ENCODE measurements around the gene RUNDC1.

Gene RUNDC1

DNA sequence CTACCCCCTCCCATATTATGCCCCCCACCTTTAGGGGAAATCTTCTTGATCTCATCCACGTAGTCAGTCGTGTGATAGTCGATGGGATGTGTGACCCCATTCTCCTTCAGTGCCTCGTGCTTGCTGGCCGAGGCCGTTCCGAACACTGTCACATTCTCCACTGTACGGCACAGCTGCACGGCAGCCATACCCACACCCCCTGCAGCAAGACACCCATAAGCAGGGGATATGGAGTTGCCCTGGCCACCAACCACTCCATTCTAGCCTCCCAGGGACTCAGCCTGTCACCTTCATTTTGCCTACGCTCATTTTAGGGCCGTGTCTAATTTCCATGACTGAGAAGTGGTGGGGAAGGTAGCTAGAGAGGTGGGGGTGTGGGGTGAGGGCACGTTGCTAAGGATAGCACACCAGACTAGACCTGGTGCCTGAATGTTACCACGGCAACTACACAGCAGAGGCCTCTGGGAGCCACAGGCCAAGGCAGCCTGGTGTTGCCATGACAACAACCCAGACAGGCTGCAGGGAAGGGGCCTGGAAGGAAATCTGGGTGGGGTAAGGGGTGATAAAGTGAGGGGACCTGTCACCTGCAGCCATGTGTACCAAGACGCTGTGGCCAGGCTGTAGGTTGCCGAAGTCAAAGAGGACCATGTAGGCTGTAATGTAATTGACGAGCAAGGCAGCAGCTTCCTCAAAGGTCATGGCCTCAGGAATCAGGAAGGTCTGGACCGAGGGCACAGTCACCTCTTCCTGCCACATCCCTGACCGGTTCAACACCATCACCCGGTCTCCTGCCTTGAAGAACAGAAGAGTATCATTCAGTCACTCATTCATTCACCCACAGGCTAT lies 37.9 kb downstream of the RUNDC1 start:
- H3K4me3 ChIP-seq (ENCODE audit: low read depth, low read length): no peak overlapping the region

DNA sequence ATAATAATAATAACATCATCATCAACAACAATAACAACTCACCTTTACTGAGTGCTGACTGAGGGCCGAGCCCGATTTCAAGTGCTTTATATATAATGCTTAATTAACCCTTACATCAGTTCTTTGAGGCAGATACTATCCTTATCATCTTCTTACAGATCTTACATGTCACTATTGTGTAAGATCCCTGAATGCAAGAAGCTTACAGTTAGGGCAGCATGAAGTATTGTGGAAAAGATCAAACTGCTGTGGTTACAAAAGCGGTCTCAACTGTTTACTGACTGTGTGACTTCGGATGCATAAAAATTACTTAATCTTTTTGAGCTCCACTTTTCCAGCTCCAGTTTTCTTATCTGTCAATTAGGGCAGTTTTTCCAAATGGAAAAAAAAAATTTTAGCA lies 38.6 kb downstream of the RUNDC1 start:
- no peak overlapping the region for H3K4me3 ChIP-seq (ENCODE audit: low read depth, low read length)

DNA sequence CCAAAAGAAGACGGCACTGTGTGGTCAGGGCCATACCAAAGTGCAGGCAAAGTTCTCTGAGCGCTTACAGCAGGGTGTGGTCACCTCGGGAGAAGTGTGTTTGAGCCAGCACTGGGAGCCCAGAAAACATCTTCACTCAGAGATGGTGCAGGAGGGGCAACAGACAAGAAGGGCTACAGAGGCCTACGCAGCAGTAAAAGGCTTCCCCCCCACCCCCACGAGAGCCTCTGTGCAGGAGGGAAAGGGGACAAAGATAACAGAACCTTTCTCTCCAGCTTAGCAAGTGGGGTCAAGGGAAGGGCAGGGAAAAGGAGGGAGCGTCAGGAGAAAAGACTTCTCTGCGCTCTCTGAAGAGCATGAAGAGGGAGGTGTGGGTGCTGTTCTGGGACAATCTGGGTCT lies 39.1 kb downstream of the RUNDC1 start:
- H3K4me3 ChIP-seq (ENCODE audit: low read depth, low read length): no peak overlapping the region

DNA sequence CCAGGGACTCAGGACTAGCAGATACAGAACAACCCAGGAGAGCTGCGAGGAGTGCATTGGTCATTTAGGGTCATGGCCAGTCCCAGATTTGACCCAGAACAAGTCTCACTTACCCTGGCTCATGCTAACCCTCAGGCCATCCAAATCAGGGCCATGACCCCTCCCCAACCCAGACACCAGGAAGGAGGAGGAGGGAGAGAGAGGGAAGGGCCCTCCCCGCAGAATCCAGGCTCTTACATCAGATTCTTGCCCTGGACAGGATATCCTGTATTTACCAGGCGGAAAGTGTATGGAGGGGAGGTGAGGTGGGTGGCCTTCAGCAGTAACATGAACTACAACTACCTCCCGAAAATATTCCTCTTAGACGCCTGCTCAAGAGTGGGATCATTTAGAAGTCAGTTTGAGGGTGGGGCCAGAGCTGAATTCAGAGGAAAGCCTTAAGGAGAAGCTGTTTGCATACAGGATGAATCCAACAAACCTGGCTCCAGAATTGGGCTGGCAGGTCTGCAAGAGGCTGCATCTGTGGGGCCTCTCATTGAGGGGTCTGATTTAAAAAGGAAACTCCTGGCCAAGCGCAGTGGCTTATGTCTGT lies 39.8 kb downstream of the RUNDC1 start:
- no peak overlapping the region for H3K4me3 ChIP-seq (ENCODE audit: low read depth, low read length)

DNA sequence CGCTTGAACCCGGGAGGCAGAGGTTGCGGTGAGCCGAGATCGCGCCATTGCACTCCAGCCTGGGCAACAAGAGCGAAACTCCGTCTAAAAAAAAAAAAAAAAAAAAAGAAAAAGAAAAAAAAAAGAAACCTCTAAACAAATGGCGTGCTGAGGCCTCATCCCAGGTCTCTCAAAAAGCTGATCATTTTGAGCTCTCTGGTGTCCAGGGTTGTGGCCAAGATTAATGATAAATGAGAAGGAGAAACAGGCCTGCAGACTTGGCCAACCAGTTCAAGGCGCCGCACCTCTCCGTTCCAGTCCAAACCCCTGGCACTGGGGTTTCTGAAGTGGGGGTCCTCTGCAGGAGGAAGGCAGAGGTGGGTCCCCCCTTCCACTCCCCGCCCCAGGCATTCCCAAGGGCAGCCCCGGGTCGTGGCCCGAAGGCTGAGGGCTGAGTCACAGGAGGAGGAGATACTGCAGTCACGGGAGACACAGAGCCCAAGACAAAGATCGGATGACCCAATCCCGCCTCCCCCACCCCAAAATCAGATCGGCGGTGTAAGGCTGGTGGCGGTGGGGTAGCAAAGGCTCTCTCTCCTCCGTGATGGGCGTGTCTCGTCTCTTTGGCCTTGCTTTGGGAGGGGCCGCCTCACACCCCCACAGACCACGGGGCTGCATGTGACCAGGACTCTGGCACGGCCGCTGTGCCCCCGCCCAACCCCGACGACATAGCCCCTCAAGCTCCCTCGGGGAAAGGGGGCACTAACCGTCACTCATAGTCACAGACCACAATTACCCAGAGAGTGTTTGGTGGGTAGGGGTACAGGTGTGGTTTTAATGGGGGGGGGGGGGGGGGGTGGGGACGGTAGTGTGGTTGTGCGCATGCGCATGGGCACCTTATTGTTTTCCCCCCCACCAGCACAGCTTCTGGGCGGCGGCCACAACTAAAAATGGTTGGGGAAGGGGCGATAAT lies 40.7 kb downstream of the RUNDC1 start:
- peak overlapping the region; percentile 89 for H3K4me3 ChIP-seq (ENCODE audit: low read depth, low read length)

DNA sequence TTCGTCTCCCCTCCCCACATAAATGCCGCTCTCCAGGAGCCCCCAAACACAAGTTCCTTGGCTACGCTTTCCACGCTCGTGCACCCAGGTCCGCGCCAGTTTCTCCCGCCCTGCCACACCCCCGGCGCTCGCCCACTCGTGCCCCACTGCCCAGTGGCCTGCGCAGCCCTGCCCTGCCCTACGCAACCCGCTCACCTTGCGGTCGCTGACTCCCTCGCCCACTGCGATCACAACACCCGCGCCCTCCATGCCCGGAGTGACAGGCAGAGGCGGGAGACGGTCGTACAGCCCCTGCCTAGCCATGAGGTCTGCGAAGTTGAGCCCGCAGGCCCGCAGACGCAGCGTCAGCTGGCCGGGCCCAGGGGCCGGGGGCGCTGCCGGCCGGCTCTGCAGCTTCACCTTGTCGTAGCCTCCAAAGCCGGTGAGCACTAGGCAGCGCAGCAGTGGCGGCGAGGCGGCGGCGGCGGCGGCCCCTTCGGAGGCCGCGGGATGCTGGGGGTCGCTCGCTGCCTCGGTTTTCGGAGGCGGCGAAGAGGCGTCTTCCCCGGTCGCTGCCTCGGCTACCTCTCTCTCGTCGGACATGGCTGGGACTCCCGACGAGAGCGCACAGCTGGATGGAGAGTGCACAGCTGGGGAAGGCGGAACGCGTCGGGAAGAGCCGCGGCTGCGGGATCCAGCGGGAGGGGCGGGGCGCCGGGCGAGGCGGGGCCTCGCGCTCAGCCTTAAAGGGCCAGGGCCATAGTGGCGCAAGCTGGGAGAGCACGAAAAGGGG lies 41.6 kb downstream of the RUNDC1 start, which contains the start of gene VAT1:
Gene VAT1, minus strand, starts transcription at position 645 of the 772 bp plus-strand sequence. Its CDS starts 63 bp downstream, at position 582.
- H3K4me3 ChIP-seq (ENCODE audit: low read depth, low read length): peak within 1 kb of the TSS; percentile 89

DNA sequence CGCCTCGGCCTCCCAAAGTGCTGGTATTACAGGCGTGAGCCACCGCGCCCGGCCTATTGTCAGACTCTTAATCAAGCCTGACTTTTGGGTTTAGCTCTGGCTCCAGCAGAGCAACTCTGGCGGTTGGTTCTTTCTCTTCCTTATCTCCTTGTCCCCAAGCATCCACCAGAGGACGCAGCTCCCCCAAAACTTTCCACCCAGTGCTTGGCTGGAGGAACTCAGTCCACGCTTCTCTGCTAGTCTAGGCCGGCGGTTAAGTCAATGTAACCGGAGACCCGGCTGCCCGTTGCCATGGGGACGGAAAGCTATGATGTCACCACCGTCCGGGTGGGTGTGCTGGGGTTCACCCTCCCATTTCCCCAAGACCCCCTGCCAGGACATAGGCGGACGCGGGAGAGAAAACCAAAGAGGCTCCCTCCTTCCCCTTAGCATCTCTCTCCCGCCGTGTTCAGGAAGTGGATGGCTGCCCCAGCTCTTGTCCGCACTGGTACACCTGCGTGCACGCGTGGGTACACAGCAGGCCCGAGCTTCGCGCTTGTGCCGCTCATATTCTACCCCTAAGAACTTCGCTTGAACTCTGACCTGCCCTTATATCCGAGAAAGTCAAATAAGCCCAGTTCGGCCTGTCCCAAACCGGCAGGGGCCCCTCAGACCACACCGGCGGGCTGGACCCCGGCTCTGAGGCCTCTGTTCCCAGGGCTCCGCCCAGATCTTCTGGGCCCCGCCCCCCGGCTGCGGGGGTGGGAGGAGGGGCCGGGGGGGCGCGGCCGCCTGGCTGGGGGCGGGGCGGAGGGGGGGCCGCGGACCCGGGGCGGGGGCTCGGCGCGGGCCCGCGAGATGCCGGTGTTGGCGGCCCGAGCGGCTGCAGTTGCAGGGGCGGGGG lies 44.3 kb downstream of the RUNDC1 start, which contains the start of gene RND2:
Gene RND2, plus strand, starts transcription at position 825 of the 883 bp plus-strand sequence. CDS start 117 bp downstream, outside the sequence.
- H3K4me3 ChIP-seq (ENCODE audit: low read depth, low read length): peak within 1 kb of the TSS; percentile 82

DNA sequence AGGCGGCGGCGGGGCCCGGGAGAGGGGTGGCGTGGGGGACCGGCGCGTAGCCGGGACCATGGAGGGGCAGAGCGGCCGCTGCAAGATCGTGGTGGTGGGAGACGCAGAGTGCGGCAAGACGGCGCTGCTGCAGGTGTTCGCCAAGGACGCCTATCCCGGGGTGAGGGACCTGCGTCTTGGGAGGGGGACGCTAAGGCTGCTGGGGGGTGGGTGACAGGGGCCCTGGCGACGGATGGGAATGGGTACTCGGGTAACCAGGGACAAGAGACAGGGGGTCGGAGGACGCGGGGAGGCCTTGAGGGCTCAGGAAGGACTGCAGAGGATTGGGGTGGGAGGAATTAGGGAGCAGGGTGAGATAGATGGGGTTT lies 44.9 kb downstream of the RUNDC1 start:
- H3K4me3 ChIP-seq (ENCODE audit: low read depth, low read length): peak overlapping the region; percentile 66

DNA sequence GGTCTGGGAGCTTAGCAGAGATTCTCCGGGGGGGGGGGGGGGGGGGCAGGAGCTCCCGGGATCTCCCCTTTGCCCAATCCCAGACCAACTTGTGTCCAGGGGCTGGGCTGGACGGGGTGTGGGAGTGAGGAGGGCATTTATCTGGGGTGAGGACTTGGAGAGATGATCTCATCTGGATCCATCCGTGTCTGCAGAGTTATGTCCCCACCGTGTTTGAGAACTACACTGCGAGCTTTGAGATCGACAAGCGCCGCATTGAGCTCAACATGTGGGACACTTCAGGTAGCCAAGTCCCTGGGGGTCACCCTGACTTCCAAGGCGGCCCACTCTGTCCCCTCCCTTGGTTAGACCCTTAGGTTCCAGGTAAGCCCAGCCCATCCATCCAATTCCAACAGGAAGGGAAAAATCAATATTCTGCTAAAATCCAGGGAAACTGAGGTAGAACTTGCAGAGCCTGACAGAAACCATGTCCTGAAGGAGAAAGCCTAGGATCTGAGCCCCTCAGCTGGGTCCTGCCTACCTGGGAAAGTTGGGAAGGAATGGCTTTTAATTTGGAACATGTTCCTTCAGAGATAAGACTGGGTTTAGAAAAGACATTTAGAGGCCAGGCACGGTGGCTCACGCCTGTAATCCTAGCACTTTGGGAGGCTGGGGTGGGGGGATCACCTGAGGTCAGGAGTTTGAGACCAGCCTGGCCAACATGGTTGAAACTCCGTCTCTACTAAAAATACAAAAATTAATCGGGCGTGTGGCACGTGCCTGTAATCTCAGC lies 45.6 kb downstream of the RUNDC1 start:
- peak overlapping the region; percentile 66 for H3K4me3 ChIP-seq (ENCODE audit: low read depth, low read length)

DNA sequence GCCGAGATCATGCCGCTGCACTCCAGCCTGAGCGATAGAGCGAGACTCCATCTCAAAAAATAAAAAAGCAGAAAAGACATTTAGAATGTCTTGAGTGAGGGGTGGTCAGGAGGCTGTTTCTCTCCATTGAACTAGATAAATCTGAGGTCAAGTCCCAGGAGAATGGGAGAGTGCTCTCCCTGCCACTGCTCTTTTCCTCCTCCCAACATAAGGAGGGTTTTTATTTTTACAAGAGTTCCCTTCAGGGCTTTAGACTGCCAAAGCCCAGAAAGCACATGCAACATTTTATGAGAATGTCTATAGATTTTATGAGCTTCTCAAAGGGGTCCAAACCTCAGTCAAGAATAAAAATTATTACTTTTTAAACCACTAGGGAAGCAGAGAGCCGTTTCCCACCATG lies 46.2 kb downstream of the RUNDC1 start:
- H3K4me3 ChIP-seq (ENCODE audit: low read depth, low read length): no peak overlapping the region

DNA sequence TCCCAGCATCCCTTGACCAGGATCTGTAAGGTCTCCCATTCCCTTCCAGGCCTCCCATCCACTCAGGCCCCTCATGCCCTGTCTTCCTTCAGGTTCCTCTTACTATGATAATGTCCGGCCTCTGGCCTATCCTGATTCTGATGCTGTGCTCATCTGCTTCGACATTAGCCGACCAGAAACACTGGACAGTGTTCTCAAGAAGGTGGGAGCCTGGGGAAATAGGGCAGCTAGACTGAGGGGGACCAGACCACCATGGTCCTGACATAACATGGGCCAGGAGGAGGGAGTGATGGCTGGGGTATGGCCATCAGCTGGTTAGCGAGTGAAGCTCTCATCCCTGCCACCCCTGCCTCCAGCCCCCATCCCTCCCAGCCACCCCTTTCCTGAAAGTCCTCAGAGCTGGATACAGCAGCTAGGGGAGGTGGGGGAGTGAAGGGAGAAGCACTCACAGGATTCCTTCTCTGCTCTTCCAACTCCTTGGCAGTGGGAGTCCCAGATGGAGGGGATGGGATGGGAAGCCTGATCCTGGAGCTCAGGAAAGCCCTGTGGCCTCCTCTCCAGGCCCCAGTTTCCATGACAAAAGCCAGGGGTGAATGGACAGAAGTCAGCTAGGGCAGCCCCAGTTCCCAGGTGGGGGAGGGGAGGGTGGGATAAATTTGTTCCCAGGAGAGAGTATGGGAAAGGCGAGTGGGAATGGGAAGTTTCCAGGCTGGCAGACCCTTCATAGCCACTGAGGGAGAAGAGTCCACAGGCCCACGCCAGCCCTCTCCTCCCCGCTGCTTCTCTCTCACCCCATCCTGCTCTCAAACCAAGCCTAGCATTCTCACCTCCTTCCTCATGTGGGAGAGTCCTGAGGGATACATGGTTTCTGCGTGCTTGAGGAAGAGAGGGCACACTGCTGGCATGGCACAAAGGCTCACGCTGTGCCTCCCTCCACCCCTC lies 47.0 kb downstream of the RUNDC1 start:
- H3K4me3 ChIP-seq (ENCODE audit: low read depth, low read length): no peak overlapping the region

DNA sequence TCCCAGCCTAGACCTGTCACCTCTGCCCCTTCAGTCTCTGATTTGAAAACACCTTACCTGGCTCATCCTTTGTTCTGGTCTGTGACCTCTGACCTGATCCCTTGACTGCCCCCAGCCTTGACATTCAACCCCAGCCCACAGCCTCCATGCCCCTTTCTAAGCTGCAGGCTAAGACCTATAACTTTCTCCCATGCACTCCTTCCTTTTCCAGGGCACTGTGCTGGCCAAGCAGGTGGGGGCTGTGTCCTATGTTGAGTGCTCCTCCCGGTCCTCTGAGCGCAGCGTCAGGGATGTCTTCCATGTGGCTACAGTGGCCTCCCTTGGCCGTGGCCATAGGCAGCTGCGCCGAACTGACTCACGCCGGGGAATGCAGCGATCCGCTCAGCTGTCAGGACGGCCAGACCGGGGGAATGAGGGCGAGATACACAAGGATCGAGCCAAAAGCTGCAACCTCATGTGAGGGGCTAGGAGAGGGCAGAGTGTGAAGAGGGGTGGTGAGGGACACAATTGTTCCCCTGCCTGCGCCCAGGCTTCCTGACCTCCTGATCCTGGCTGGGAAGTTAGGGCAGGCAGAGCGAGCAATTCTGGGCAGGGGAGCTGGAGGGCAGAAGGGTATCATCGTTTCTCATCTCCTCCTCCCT lies 48.0 kb downstream of the RUNDC1 start:
- H3K4me3 ChIP-seq (ENCODE audit: low read depth, low read length): no peak overlapping the region

DNA sequence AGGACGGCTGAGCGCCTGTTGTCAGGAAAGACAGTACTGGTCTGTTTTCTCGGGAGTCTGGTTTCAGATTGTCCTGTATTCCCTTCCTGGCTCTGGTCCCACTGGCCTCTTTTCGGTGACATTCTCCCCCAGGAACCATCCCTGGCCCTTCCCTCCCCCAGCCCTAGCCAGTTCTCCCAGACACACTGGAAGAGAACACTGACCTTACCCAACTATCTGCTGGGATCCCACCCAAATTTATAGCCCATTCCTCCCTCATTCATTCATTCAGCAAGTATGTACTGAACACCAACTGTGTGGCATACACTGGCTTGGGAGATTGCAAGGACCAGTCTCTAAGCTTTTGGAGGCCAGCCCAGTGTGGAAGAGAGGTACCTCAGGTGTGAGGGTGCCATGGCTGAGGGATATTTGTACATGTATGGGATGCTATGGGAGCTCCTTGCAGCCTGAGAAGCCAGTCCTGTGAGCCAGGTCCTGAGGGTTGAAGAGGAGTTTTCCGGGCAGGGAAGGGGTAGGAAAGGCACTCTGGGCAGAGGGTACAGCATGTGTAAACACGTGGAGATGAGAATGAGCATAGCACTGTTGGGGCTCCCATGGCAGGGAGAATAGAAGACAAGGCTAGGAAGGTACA lies 49.9 kb downstream of the RUNDC1 start:
- H3K4me3 ChIP-seq (ENCODE audit: low read depth, low read length): no peak overlapping the region

DNA sequence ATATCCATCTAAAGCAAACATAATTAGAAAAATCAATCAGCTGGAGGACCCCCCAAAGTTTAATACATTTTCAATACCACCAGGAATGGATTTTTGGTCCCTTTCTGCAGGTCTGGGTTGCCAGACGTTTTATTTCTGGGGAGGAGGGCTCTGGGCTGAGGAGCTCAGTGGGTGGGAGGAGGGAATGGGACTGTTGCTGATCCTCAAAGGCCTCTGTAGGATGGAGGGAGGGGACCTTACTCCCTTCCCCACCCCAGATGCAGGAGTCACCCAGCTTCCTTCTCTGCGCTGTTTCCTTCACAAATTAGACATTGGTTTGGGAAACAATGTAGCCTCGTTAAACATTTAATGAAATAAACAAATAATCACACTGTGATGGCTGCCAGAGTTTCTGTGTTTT lies 51.3 kb downstream of the RUNDC1 start:
- no peak overlapping the region for H3K4me3 ChIP-seq (ENCODE audit: low read depth, low read length)

DNA sequence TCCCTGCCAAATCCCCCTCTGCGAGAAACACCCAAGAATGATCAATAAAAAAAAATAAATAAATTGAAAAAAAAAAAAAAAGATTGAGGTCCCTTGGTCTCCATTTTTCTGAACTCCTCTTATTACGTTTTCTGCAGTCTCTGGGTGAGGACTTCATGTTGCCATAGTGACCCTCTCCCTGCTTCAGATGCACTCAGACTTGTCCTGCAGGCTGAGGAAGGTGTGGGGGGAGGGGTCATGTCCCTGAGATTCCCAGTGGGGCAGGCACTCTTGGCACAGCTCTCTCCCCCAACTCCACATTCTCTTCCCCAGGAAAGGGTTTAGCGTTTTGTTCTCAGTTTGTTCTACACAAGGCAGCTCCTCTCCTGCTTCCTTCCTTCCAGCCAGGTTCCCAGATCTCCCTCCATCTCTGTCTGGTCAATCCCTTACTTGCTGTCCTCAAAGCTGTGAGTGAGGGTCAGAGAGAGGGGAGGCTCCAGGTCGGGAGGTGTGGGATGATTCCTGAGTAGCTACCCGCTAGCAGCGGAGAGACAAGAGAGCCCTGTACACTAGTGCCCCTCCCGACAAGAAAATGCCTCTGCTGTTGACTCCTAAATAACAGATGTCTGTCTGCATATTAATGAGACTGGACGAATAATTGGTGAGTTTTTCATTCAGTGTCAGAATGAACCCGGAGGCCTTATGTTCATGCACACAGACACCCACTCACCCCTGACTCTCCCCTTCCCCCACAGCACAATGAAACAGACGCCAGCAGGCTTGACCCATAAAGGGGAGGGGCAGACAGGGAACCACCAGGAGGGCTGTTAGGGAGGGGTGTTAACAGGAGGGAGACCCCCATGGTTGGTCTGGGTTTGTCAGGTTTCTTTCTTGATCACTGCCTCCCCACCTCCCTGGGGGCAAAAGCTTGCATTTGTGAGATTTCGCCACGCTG lies 53.9 kb downstream of the RUNDC1 start:
- H3K4me3 ChIP-seq (ENCODE audit: low read depth, low read length): no peak overlapping the region

DNA sequence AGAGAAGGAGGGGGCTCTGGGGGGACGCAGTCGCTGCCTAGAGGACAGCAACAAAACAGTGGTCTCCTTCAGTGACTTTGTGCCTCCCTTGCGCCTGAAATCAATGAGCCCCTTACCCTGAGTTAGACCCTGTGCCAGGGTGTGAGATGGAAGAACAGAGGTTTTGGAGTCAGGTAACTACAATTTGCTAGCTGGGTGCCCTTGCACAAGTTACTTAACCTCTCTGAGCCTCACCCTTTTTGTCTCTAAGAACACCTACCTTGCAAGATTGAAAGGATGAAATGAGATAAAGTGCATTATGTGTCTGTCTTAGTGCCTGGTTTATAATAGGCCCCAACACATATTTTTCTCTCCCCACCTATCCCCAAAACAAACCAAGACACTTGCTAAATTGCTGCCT lies 54.5 kb downstream of the RUNDC1 start:
- H3K4me3 ChIP-seq (ENCODE audit: low read depth, low read length): no peak overlapping the region

Data from iPS-11a (cell line).